ENCODE measurements around the gene TMEM92. TPM values are rescaled to one million over a fixed set of nuclear protein-coding genes. Genes with fewer than 3 reads are reported as not detected.

The TMEM92 gene
- total RNA-seq, 4 donors from 2014 or later = 3.1 TPM; not detected in 3

DNA sequence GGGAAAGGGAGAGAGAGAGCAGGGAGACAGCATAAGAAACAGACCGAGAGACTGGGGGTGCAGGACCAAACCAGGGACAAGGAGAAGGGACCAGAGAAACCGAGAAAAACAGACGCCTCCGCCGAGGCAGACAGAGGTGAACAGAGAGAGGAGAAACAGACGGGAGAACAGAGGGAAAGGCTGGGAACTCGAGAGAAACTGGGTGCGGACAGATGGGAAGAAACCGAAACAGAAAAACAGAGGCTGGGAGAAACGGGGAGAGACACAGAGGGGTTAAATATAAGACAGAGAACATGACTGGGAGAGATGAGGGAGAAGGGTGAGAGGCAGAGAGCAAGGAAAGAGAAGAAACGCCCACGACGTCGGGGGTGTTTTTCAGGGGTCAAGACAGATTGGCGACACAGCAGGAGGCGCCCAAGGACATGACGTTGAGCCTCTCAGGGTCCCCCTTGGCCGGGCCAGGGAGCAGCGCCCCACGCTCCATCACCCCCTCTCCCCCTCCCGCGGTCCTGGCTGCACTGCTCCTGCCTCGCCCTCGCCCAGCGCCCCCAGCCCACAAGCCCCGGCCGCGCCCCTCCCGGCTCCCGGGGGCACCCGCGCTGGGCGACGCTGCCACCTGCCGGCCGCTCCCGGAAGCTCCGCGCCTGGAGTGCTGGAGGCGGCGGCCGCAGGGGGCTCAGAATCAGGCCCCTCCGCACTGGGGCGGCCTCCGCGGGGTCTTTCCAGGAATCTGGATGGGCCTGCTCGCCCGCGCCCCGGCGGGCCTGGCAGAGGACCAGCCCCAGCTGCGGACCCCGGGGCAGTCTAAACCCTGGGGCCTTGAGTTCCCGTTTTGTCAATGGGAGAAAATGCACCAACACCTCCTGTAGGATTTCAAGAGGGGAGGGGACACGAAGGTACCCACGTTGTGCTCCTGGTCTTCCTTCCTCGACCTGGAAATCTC, 1.3 kb upstream of the TMEM92 start:
- intact Hi-C loops (cut with DNase I; ENCODE audit: low total_unique reads) = loop anchor here (2.0 kb wide), 1 partner anchor 72 kb away; the partner anchor contains the start of gene COL1A1
- 3% methylated on average over 40 to 41 of the region's 57 CpGs for WGBS, 2 donors
- DNase-seq (ENCODE audit: low spot score in 2 of 2) = peak in 1 of 2 donors; percentile 91
- H3K4me3 ChIP-seq (ENCODE audit: low read depth, poor library complexity, severe bottlenecking) = peak overlapping the region; percentile 30
- TF ChIP-seq, protein P1, sequence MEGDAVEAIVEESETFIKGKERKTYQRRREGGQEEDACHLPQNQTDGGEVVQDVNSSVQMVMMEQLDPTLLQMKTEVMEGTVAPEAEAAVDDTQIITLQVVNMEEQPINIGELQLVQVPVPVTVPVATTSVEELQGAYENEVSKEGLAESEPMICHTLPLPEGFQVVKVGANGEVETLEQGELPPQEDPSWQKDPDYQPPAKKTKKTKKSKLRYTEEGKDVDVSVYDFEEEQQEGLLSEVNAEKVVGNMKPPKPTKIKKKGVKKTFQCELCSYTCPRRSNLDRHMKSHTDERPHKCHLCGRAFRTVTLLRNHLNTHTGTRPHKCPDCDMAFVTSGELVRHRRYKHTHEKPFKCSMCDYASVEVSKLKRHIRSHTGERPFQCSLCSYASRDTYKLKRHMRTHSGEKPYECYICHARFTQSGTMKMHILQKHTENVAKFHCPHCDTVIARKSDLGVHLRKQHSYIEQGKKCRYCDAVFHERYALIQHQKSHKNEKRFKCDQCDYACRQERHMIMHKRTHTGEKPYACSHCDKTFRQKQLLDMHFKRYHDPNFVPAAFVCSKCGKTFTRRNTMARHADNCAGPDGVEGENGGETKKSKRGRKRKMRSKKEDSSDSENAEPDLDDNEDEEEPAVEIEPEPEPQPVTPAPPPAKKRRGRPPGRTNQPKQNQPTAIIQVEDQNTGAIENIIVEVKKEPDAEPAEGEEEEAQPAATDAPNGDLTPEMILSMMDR (IDR thresholded peaks at IDR 0.05) = no peak
- no peak for TF ChIP-seq POLR2A (IDR thresholded peaks at IDR 0.05)

DNA sequence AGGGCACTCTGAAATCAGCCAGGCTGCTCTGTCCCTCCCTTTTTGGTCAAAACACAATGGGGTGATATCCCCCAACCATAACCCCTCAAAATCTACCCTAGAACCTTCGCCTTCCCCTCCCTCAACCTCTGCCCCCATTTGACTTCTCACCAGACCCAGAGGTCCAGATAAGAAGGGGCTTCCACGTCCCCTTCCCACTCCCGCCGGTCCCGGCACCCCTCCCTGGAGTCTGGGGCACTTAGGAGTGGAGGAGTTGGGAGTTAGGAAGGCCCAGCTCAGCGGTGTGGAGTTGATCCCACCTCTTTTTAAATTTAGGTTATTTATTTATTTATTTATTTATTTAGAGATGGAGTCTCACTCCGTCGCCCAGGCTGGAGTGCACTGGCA, 619 bp upstream of the TMEM92 start:
- DNase-seq (ENCODE audit: low spot score in 2 of 2) = peak in 1 of 2 donors; percentile 53
- 74 to 76% methylated on average over 8 of the region's 8 CpGs for WGBS, 2 donors
- TF ChIP-seq, protein P1 (IDR thresholded peaks at IDR 0.05) = no peak
- no peak for TF ChIP-seq POLR2A (IDR thresholded peaks at IDR 0.05)
- intact Hi-C loops (cut with DNase I; ENCODE audit: low total_unique reads) = loop anchor here (2.0 kb wide), 1 partner anchor 73 kb away; the partner anchor contains the start of gene COL1A1
- H3K4me3 ChIP-seq (ENCODE audit: low read depth, poor library complexity, severe bottlenecking) = no peak overlapping the region

DNA sequence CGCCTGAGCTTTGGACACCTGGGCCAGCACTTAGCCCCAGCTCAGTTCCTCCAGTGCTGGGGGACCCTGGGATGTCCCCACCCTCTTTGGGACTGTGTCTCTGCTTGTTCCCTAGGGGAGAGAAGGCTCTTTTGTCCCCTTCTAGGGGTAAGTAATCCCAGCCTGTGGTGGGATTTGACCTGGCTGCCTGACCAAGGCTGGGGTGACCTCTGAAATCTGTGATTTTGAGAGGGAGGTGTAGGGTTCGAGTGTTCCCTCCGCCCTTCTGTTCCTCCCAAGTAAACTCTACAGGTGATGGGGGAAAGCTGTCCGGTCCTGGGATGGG, 593 bp downstream of the TMEM92 start:
- 83 to 89% methylated on average over 4 of the region's 4 CpGs for WGBS, 2 donors
- H3K4me3 ChIP-seq (ENCODE audit: low read depth, poor library complexity, severe bottlenecking) = no peak overlapping the region
- DNase-seq (ENCODE audit: low spot score in 2 of 2) = no peak
- intact Hi-C loops (cut with DNase I; ENCODE audit: low total_unique reads) = no loop called here
- TF ChIP-seq, protein P1 (IDR thresholded peaks at IDR 0.05) = no peak
- no peak for TF ChIP-seq POLR2A (IDR thresholded peaks at IDR 0.05)

DNA sequence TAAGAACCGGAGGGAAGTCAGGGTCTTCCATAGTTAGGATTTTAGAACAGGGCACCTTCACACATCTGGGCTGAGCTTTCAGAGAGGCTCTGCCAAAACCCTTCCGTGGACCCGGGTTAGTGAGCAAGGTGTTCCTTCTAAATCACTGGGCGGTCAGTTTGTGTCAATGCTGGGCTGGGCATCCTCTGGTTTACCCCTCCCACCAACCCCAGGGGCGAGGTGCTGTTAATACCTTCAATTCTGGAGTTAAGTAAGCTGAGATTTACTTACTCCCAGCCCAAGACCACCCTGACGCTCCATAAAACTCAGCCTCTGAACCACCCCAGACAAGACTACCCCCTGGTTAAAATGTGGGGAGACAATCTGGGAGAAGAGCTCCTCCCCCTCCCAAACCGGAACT, 1.0 kb downstream of the TMEM92 start:
- no peak for DNase-seq (ENCODE audit: low spot score in 2 of 2)
- 59 to 62% methylated on average over 7 of the region's 7 CpGs for WGBS, 2 donors
- no peak overlapping the region for H3K4me3 ChIP-seq (ENCODE audit: low read depth, poor library complexity, severe bottlenecking)
- TF ChIP-seq POLR2A (IDR thresholded peaks at IDR 0.05) = no peak
- TF ChIP-seq, protein P1 (IDR thresholded peaks at IDR 0.05) = no peak
- intact Hi-C loops (cut with DNase I; ENCODE audit: low total_unique reads) = no loop called here

DNA sequence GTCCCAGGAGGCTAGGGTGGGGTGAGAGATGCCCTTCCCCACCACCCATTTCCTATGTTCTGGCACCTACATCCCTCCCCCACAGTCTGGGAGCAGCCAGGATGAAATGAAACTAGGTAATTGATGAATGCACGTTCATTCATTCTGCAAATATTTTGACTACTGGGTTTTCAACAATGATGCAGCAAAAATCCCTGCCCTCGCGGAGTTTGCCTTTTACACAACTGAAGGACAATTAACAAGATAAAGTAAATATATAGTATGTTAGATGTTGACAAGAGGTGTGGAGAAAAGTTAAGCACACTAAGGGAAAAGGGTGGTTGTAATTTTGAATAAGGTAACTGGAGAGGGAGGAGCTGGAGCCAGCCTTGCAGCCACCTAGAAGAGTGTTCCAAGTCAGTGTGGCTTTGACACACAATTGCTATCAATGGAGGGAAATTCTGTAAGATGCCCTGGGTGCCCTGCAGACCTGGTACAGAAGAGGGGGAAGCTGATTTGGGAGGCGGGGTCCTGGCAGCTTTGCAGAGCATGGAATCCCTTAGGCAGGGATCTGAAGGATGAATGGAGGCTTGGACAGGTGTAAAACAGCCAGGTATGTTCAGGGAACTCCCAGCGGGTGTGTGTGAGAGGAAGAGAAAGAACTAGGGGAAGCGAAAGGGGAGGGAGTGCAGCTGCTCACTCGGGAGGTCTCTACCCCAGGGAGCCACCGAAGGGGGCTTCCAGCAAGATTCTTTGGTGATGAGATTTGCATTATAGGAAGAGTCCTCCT, 2.5 kb downstream of the TMEM92 start:
- WGBS, 2 donors = 29 to 37% methylated on average over 8 of the region's 8 CpGs
- intact Hi-C loops (cut with DNase I; ENCODE audit: low total_unique reads) = no loop called here
- no peak for DNase-seq (ENCODE audit: low spot score in 2 of 2)
- no peak overlapping the region for H3K4me3 ChIP-seq (ENCODE audit: low read depth, poor library complexity, severe bottlenecking)
- TF ChIP-seq, protein P1 (IDR thresholded peaks at IDR 0.05) = no peak
- no peak for TF ChIP-seq POLR2A (IDR thresholded peaks at IDR 0.05)
